Hepatocyte (in vitro differentiated cells): ENCODE results near the gene CSRP3.

Experiments used
- CTCF ChIP-seq: fragments of 200-600 bp; sonication (generic); IDR thresholded peaks from 2 replicates; pipeline ENCODE4 v1.5.1; 2016; ENCODE audit warnings: antibody characterized with exemption, mild to moderate bottlenecking; ENCODE audit not compliant: poor library complexity
- EZH2 ChIP-seq: fragments of 200-600 bp; sonication (generic); IDR thresholded peaks from 2 replicates; pipeline ENCODE4 v1.6.1; 2016; ENCODE audit warnings: antibody characterized with exemption, mild to moderate bottlenecking, borderline replicate concordance
- EZH2phosphoT487 ChIP-seq: fragments of 200-600 bp; sonication (generic); IDR thresholded peaks from one replicate; pipeline ENCODE4 v1.6.1; 2018; ENCODE audit warnings: antibody characterized with exemption, mild to moderate bottlenecking, low read depth, moderate library complexity; ENCODE audit not compliant: unreplicated experiment, severe bottlenecking

GRCh38 chr11:19243143-19243542, 41.4 kb upstream of the CSRP3 start:
- TF ChIP-seq CTCF (no peak), EZH2 (no peak), EZH2phosphoT487 (no peak)
